GM19035 (cell line): ENCODE results near the gene CD19.
"Not testable (repeated sequence)": the region's sequence is repeated elsewhere in the genome, so short reads cannot be mapped to it uniquely, and the experiment has no call there.

Source experiments
- ATAC-seq: cut with Tn5 transposase; IDR thresholded peaks from one replicate; pipeline ENCODE4 v1.9.1; 2021; ENCODE audit not compliant: unreplicated experiment

Gene CD19

DNA sequence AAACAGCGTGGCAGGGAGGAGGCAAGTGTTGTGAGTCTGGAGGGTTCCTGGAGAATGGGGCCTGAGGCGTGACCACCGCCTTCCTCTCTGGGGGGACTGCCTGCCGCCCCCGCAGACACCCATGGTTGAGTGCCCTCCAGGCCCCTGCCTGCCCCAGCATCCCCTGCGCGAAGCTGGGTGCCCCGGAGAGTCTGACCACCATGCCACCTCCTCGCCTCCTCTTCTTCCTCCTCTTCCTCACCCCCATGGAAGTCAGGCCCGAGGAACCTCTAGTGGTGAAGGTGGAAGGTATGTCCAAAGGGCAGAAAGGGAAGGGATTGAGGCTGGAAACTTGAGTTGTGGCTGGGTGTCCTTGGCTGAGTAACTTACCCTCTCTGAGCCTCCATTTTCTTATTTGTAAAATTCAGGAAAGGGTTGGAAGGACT is at the start of gene CD19:
Gene CD19, plus strand, starts transcription at position 171 of the 425 bp plus-strand sequence. Its CDS starts 30 bp downstream, at position 201.
- ATAC-seq, result no peak

DNA sequence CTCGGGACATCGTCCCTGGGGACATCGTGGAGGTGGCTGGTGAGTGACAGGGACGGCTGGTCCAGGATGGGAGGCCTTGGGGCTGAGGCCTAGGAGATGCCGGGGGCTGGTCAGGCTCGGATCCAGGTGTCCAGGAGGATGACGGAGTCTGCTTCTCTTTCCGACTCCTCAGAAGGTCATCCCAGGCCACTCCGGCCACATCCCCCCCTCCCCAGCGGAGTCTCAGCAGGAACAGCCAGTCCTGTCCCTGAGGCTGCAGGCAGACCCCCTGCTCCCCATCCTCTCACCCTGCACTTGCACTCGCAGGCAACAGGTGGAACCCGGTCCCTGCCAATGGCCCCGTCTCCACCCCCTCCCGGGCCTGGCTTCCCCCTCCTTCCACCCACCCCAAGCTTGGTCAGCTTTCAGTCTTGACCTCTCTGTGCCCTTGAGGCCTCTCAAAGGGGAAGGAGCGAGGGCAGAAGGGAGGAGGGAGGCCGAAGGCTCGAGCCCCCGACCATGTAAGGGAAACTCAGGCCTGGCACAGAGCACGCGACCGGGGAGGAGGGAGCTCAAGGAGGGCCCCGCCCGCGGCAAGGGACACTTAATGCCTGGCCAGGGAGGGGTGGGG is 49.1 kb upstream of the CD19 start:
- ATAC-seq, result no peak

DNA sequence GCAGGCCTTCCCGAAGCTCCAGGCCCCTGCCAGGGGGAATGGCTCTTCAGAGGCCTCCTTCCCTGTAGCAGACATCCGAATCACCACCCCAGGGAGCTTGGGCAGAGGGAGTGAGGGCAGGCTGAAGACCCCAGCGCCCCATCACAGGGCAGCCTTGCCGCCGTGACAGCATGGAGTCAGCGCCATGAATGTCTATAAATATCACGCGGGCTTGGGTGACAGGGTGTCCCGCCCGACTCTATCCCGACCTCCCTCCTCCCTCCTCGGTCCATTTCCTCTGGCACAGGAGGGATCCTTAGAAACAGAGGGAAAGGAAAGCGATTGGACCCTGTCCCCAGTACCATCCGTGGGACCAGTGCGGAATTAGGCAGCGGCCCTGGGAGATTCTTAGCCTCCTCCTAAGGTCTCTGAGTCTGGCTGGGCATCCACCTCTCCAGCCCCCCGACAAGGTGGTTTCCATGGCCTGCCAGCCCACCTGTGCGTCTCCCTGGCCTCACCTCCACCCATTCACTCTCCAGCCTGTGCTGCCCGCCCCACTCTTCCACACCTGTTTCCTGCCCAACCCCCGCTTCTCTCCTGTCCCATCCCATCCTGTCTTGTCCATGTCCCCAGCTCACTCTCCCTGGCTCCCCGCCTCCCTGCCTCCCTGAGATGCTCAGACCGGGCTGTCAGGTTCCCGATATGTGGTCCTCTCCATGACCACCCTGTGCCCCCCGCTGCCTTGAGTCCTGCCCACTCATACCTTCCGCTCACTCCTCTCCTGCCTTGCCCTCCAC is 48.4 kb upstream of the CD19 start:
- no peak for ATAC-seq

DNA sequence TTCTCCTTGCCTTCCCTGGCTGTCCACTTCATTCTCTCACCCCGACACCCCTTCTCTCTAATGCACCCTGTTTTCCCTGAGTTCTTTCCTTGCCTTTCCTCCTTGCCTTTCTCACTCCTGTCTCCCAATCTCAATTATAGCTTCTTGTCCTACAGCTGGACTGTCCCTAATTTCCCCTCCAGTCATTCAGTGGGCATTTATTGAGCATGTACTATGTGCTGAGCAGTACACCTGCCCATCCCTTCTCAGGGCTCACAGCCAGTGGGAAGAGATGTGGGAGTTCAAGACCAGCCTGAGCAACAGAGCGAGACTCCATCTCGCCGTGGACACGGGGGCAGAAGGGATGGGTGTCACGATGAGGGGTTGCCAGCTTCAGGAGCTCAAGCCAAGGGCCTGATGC is 47.7 kb upstream of the CD19 start:
- no peak for ATAC-seq

DNA sequence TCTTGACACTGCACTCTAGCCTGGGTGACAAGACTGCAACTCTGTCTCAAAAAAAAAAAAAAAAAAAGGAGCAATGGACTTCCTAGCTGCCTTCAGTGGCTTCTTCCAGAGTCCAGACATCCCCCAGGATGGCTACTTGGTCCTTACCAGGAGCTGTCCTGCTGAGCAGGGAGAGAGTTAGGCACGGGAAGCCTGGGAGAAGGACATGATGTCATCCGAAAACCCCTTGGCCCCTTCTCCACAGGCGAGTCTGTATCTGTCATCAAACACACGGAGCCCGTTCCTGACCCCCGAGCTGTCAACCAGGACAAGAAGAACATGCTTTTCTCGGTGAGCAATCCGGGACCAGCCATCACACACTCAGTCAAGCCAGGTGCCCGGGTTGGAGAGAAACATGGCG is 44.8 kb upstream of the CD19 start:
- no peak for ATAC-seq

- ATAC-seq, result not testable (repeated sequence)
These were observed 41.4 kb upstream of the CD19 start for GRCh38 chr16:28890355-28890754.

GRCh38 chr16:28891964-28892890 is 39.5 kb upstream of the CD19 start:
- ATAC-seq, result no peak

GRCh38 chr16:28893291-28893690 is 38.5 kb upstream of the CD19 start:
- ATAC-seq, result no peak

DNA sequence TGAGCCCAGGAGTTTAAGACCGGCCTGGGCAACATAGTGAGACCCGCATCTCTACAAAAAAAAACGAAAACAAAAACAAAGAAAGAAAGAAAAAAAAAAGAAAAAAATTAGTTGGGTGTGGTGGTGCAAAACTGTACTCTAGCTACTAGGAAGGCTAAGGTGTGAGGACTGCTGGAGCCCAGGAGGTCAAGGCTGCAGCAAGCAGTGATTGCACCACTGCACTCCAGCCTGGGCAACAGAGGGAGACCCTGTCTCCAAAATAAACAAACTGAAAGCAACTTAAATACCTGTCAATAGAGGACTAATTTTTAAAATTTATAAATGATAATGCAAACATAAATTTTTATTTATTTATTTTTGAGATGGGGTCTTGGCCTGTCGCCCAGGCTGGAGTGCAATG is 36.2 kb upstream of the CD19 start:
- no peak for ATAC-seq

GRCh38 chr16:28897826-28898225 is 33.9 kb upstream of the CD19 start:
- no peak for ATAC-seq

DNA sequence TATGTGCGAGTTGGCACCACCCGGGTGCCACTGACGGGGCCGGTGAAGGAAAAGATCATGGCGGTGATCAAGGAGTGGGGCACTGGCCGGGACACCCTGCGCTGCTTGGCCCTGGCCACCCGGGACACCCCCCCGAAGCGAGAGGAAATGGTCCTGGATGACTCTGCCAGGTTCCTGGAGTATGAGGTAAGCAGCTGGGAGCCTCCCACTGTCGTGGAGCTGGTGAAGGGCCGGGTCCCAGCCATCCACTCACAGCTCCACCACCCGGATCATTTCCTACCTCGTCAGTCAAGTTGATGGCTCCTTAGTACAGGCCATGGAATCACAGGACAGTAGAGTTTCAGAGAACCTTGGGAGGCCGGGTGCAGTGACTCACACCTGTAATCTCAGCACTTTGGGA is 33.5 kb upstream of the CD19 start:
- no peak for ATAC-seq

DNA sequence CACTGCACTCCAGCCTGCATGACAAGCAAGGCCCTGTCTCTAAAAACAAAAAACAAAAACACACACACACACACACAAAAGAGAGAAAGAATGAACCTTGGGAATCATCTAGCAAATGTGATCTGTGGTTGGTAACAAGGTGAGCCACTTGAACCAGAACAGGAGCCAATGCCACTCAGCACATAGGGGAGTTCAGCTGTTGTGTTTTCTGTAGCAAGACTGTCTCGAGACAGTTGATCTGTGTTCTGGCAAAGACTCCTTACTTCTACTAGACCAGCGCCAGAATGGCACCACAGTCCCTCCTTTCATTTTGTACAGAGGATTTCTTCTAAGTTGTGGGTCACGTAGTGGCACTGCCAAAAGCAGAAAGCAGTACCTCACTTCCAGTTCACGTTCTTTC is 32.8 kb upstream of the CD19 start:
- ATAC-seq, result no peak

DNA sequence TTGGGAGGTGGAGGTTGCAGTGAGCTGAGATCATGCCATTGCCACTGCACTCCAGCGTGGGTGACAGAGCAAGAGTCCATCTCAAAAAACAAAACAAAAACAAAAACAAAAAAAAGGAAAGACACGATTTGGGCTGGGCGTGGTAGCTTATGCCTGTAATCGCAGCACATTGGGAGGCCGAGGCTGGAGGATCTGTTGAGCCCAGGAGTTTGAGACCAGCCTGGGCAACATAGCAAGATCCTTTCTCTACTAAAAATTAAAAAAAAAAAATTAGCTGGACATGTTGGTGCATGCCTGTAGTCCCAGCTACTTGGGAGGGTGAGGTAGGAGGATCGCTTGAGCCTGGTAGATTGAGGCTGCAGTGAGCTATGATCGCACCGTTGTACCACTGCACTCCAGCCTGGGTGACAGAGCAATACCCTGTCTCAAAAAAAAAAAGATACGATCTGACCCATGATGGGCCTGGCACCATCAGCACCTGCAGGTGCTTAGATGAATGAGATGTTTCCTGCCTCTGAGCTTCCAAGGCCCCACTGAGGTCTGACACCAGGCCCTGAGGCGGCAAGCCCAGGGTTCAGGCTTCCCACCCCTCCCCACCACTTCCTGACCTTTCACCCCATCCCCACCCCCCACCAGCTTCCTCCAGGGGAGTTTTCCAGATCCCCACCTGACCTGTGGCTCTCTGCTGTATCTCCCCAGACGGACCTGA is 31.7 kb upstream of the CD19 start:
- no peak for ATAC-seq

DNA sequence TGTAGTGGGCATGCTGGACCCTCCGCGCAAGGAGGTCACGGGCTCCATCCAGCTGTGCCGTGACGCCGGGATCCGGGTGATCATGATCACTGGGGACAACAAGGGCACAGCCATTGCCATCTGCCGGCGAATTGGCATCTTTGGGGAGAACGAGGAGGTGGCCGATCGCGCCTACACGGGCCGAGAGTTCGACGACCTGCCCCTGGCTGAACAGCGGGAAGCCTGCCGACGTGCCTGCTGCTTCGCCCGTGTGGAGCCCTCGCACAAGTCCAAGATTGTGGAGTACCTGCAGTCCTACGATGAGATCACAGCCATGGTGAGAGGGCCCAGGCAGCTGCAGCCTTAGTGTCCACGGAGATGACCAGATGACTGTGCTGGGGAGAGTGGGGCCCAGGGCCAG is 31.2 kb upstream of the CD19 start:
- ATAC-seq, result no peak

DNA sequence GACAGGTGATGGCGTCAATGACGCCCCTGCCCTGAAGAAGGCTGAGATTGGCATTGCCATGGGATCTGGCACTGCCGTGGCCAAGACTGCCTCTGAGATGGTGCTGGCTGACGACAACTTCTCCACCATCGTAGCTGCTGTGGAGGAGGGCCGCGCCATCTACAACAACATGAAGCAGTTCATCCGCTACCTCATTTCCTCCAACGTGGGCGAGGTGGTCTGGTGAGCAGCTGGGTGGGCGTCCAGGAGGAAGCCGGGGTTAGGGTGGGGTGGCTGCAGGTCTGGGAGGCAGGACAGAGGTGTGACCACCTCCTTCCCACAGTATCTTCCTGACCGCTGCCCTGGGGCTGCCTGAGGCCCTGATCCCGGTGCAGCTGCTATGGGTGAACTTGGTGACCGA is 29.9 kb upstream of the CD19 start:
- no peak for ATAC-seq

DNA sequence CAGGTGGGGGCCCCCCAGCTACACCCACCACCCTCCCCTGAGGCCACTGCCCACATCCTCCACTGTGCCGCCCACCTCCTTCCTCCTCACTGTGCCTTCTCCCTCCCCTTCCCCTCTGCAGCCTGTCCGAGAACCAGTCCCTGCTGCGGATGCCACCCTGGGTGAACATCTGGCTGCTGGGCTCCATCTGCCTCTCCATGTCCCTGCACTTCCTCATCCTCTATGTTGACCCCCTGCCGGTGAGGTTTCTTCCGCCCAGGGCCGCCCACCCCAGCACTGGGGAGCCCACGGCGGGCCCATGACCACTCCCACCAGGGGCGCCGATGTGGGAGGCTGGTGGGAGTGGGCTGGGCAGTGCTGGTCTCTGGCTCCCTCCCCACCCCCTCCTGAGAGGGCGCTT is 28.9 kb upstream of the CD19 start:
- ATAC-seq, result no peak

DNA sequence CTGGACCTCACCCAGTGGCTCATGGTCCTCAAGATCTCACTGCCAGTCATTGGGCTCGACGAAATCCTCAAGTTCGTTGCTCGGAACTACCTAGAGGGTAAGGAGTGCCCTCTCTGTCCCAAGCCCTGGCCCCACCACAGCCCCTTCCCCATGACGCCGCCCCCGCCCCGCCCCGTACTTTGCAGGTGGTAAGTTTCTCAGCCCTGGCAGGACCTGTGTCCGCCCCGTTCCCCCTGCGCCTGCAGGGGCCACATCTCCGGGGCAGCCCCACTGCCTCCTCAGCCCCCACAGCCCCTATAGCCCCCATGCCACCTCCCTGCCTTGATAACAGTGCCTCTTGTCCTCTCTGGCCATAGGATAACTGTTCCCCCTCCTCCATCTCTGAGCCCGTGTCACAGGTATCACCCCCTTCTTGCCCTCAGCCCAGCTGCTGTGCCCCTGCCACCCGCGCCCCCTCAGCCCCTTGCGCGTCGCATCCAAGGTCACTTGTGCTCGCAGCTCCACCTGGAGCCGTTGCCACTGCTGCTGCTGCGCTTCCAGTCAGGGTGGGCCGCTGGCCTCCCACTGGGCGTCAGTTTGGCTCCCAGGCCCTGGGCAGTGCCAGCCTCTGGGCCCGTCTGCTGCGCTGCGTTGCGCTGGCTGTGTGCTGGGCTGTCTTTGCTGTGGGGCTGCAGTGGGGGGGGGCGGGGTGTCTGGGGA is 28.3 kb upstream of the CD19 start:
- no peak for ATAC-seq

DNA sequence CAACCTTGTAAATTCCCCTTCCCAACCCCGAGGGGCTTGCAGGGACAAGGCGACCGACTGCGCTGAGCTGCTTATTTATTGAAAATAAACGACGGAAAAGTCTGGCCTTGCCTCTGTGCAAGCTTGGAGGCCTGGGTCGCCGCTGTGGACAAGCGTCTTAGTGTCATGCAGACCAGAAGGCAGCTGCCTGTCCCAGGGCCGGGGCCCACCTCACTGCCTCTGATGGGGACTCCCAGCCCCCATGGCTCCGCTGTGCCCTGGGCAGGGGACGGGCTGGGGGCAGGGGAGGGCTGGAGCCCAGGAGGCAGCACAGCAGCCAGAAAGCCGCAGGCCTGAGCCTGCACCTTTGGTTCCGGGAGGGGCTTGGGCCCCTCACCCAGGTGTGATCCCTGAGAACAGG is 27.4 kb upstream of the CD19 start:
- no peak for ATAC-seq

GRCh38 chr16:28904828-28905227 is 26.9 kb upstream of the CD19 start:
- no peak for ATAC-seq

- ATAC-seq, result no peak
These were observed 26.5 kb upstream of the CD19 start for GRCh38 chr16:28905229-28905754.
